ENCODE data around the gene ZMYM2.
A peak's percentile ranks its signal among the peaks of the same experiment; 100 is the strongest.

ZMYM2 gene

GRCh38 chr13:19958155-19959111 lies at the start of gene ZMYM2:
TSS of gene ZMYM2 (plus strand) at chr13:19958727. CDS start at chr13:19993073, 34,346 bp downstream.
- intact Hi-C loops (cut with DNase I), result loop anchor here (2.0 to 10.0 kb wide), 2 partner anchors 96 to 324 kb away; partner anchors contain the start of genes MPHOSPH8 and ZMYM5
- DNase-seq, result peak; percentile 97 to 100 (median 100)

- no peak for DNase-seq
- intact Hi-C loops (cut with DNase I), result no loop called here
Measured at GRCh38 chr13:19910336-19911072, 48.0 kb upstream of the ZMYM2 start.

- DNase-seq, result no peak
- intact Hi-C loops (cut with DNase I), result no loop called here
Measured at GRCh38 chr13:19927117-19927748, 31.3 kb upstream of the ZMYM2 start.

- no peak for DNase-seq
- intact Hi-C loops (cut with DNase I), result no loop called here
Measured at GRCh38 chr13:19940106-19940505, 18.4 kb upstream of the ZMYM2 start.

- intact Hi-C loops (cut with DNase I), result loop anchor here (10.0 kb wide), 1 partner anchor 316 kb away; the partner anchor contains the start of gene MPHOSPH8
- DNase-seq, result no peak
Measured at GRCh38 chr13:19950374-19950773, 8.2 kb upstream of the ZMYM2 start.

GRCh38 chr13:19952850-19953249 lies 5.7 kb upstream of the ZMYM2 start:
- intact Hi-C loops (cut with DNase I), result loop anchor here (10.0 kb wide), 1 partner anchor 318 kb away; the partner anchor contains the start of gene MPHOSPH8
- DNase-seq, result no peak

- DNase-seq, result no peak
- intact Hi-C loops (cut with DNase I), result loop anchor here (10.0 kb wide), 1 partner anchor 321 kb away; the partner anchor contains the start of gene MPHOSPH8
Measured at GRCh38 chr13:19955873-19956559, 2.5 kb upstream of the ZMYM2 start.

GRCh38 chr13:19957320-19958154 lies 990 bp upstream of the ZMYM2 start:
- DNase-seq, result peak; percentile 61 to 93 (median 84)
- intact Hi-C loops (cut with DNase I), result loop anchor here (2.0 to 10.0 kb wide), 2 partner anchors 95 to 323 kb away; partner anchors contain the start of genes MPHOSPH8 and ZMYM5

- intact Hi-C loops (cut with DNase I), result loop anchor here (2.0 to 10.0 kb wide), 2 partner anchors 96 to 324 kb away; partner anchors contain the start of genes MPHOSPH8 and ZMYM5
- peak in 41 of 42 donors; percentile 16 to 79 (median 60) for DNase-seq
Measured at GRCh38 chr13:19959141-19959830, 759 bp downstream of the ZMYM2 start.

GRCh38 chr13:19959831-19960652 lies 1.5 kb downstream of the ZMYM2 start:
- peak; percentile 75 to 96 (median 89) for DNase-seq
- intact Hi-C loops (cut with DNase I), result loop anchor here (2.0 to 10.0 kb wide), 3 partner anchors 97 to 325 kb away; partner anchors contain the start of genes MPHOSPH8, PSPC1 and ZMYM5

- intact Hi-C loops (cut with DNase I), result loop anchor here (10.0 kb wide), 1 partner anchor 176 kb away; the partner anchor contains the start of gene PSPC1
- DNase-seq, result no peak
Measured at GRCh38 chr13:19960653-19960976, 2.1 kb downstream of the ZMYM2 start.

- no peak for DNase-seq
- intact Hi-C loops (cut with DNase I), result loop anchor here (10.0 kb wide), 1 partner anchor 177 kb away; the partner anchor contains the start of gene PSPC1
Measured at GRCh38 chr13:19961489-19961888, 3.0 kb downstream of the ZMYM2 start.

- no peak for DNase-seq
- intact Hi-C loops (cut with DNase I), result loop anchor here (10.0 kb wide), 1 partner anchor 177 kb away; the partner anchor contains the start of gene PSPC1
Measured at GRCh38 chr13:19961924-19962323, 3.4 kb downstream of the ZMYM2 start.

- no peak for DNase-seq
- intact Hi-C loops (cut with DNase I), result loop anchor here (10.0 kb wide), 1 partner anchor 178 kb away; the partner anchor contains the start of gene PSPC1
Measured at GRCh38 chr13:19962894-19963293, 4.4 kb downstream of the ZMYM2 start.

GRCh38 chr13:19967621-19968020 lies 9.1 kb downstream of the ZMYM2 start:
- DNase-seq, result no peak
- intact Hi-C loops (cut with DNase I), result loop anchor here (10.0 kb wide), 1 partner anchor 183 kb away; the partner anchor contains the start of gene PSPC1
